ENCODE results near the gene RAPGEF4. TPM values are rescaled to one million over a fixed set of nuclear protein-coding genes. Genes with fewer than 3 reads are reported as not detected.

Gene RAPGEF4
- total and polyA plus RNA-seq, 2 of the 8 experiments (the other 6 are each of a cell fraction or from before 2014, with no cell fraction given), result 1.2 to 2.6 TPM

DNA sequence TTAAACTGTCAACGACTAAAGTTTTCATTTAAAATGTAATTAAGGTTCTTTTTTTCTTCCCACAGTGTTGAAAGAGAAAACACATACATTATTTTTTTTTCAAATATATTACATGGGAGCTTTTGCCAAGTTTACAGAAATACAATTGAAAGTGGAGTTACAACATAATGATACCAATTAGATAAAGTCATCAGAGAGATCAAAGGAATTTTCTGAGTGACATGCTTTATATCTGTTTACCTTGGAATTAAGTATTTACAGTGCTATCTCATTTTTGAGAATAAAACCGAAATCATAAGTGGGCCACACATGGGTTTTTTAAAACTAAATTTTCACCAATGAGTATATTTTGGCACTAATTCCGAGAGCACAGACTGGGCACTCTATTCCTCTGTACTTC, 165.2 kb downstream of the RAPGEF4 start:
- FAIRE-seq (no peak), DNase-seq (ENCODE audit: low read depth in 1 of 2, low spot score in 2 of 2) (no peak)
- H3K9me3 ChIP-seq (ENCODE audit: insufficient read depth in 2 of 2, low read depth in 1 of 2, low read length in 1 of 2), result no peaks in the 10 kb centered on the region
- no peak overlapping the region for H2AFZ ChIP-seq (ENCODE audit: low read length)
- no peaks in the 10 kb centered on the region for H4K20me1 ChIP-seq (replicated peaks in 1 of 2; ENCODE audit: control insufficient read depth in 1 of 2, insufficient read depth in 2 of 2, low read length in 2 of 2)
- ChIA-PET CTCF (ENCODE audit: partially characterized antibody) (interaction anchor here (0.6 to 1.2 kb wide), 2 partner anchors 36 to 127 kb away, joined by 3 to 4 read pairs; no protein-coding TSS in a partner anchor), POLR2A (ENCODE audit: partially characterized antibody) (no interaction called here)
- TF ChIP-seq CHD1 (IDR thresholded peaks at IDR 0.05; ENCODE audit: low read depth, low read length), result no peak
- no peak for TF ChIP-seq NANOG (IDR thresholded peaks at IDR 0.05; ENCODE audit: insufficient read depth, low read depth, low read length, poor library complexity, severe bottlenecking)
- no peak for TF ChIP-seq SIX5 (IDR thresholded peaks at IDR 0.05; ENCODE audit: low read depth, low read length)
- no peak for TF ChIP-seq RFX5 (IDR thresholded peaks at IDR 0.05; ENCODE audit: borderline replicate concordance, low read depth, low read length)
- no peaks in the 10 kb centered on the region for H3K79me2 ChIP-seq (ENCODE audit: control insufficient read depth in 1 of 2, insufficient read depth in 2 of 2, low read length in 2 of 2)
- no peaks in the 10 kb centered on the region for H3K23me2 ChIP-seq (ENCODE audit: low read depth, low read length)
- H3K23ac ChIP-seq (ENCODE audit: insufficient read length), result no peak overlapping the region
- H3K56ac ChIP-seq (replicated peaks; ENCODE audit: insufficient read length, low read depth, low read length), result no peak overlapping the region
- no peak overlapping the region for H3K4ac ChIP-seq (replicated peaks; ENCODE audit: insufficient read length, low read depth, low read length)
- H3K79me1 ChIP-seq (ENCODE audit: low read depth, low read length), result no peaks in the 10 kb centered on the region
- H2AK5ac ChIP-seq (ENCODE audit: low read depth, low read length), result no peak overlapping the region
- no peak overlapping the region for H4K5ac ChIP-seq (ENCODE audit: insufficient read length, low read depth, low read length)
- no peaks in the 10 kb centered on the region for H3K36me3 ChIP-seq (ENCODE audit: control insufficient read depth in 2 of 4, insufficient read depth in 4 of 4, low read length in 3 of 4)
- H3K4me2 ChIP-seq (ENCODE audit: insufficient read depth in 1 of 2, low read depth in 2 of 2, low read length in 2 of 2), result no peak overlapping the region
- H2BK20ac ChIP-seq (ENCODE audit: low read length), result no peak overlapping the region
- no peak overlapping the region for H3K27ac ChIP-seq (ENCODE audit: low read depth, low read length)
- no peak overlapping the region for H3K4me3 ChIP-seq (ENCODE audit: extremely low read depth in 1 of 4, insufficient read depth in 2 of 4, low read depth in 3 of 4, low read length in 4 of 4)
- WGBS, 2 experiments (ENCODE audit: extremely low coverage in 1 of 2, insufficient coverage in 1 of 2, insufficient read length in 1 of 2, insufficient replicate concordance in 2 of 2, low coverage in 1 of 2, low lambda C conversion rate in 2 of 2, missing lambda C conversion rate in 1 of 2), result 75% methylated on average over 3 of the region's 3 CpGs; no CpG with 5 or more reads in 1 of the 2 experiments
- no peak overlapping the region for H3K14ac ChIP-seq (ENCODE audit: insufficient read length)
- H3K4me1 ChIP-seq (replicated peaks in 1 of 4; ENCODE audit: control insufficient read depth in 3 of 4, insufficient read depth in 4 of 4, low read length in 3 of 4), result peaks cover 0 to 3% (median 1%) of the 10 kb centered on the region in 4 experiments; a peak in 2 of 7 replicates
- no peak overlapping the region for H4K91ac ChIP-seq (replicated peaks; ENCODE audit: insufficient read length, low read length)
- no peak overlapping the region for H2BK12ac ChIP-seq (ENCODE audit: low read depth, low read length)
- no peak overlapping the region for H3K9ac ChIP-seq (replicated peaks in 1 of 4; ENCODE audit: extremely low read depth in 1 of 4, low read depth in 3 of 4, low read length in 3 of 4)
- no peaks in the 10 kb centered on the region for H3K27me3 ChIP-seq (replicated peaks in 1 of 4; ENCODE audit: control insufficient read depth in 3 of 4, extremely low read depth in 1 of 4, insufficient read depth in 3 of 4, low read length in 3 of 4)
- H2BK5ac ChIP-seq (ENCODE audit: low read depth, low read length), result no peak overlapping the region
- H3K18ac ChIP-seq (ENCODE audit: extremely low read depth, low read length), result no peak overlapping the region
- no peak overlapping the region for H2BK120ac ChIP-seq (replicated peaks; ENCODE audit: low read depth, low read length)
- H2BK15ac ChIP-seq (ENCODE audit: low read length), result no peak overlapping the region
- no peak overlapping the region for H4K8ac ChIP-seq (ENCODE audit: extremely low read depth, insufficient read depth, low read length)

Data from H1 (cell line).